Activated CD8-positive, alpha-beta memory T cell treated with anti-CD3 and anti-CD28 coated beads, Interleukin-2, amount 10 ng/mL, durations not matched to agents 7 days and 5 days (primary cell): ENCODE measurements around the gene STK17A. TPM values are rescaled to one million over a fixed set of nuclear protein-coding genes. Genes with fewer than 3 reads are reported as not detected.

Source experiments
- ATAC-seq: fragments of 150-1000 bp; cut with Tn5 transposase; one replicate; pipeline ENCODE4 v1.10.0; 2021; ENCODE audit warnings: moderate library complexity
- CTCF ChIA-PET: fragments of 350-600 bp; sonication (Branson Sonifier 250); formaldehyde crosslinking; loops from one replicate; lab custom pipeline; 2021; ENCODE audit warnings: antibody characterized with exemption; lab: Charles Lee
- DNase-seq: peaks from one replicate; pipeline ENCODE4 v3.0.0-alpha.2; 2020
- H3K27ac Mint-ChIP-seq: one replicate; pipeline ENCODE4 v1.8.0; 2021; ENCODE audit warnings: mild to moderate bottlenecking, mixed read lengths
- H3K27me3 Mint-ChIP-seq: one replicate; pipeline ENCODE4 v1.8.0; 2021; ENCODE audit warnings: mixed read lengths
- H3K36me3 Mint-ChIP-seq: one replicate; pipeline ENCODE4 v1.8.0; 2021; ENCODE audit warnings: mild to moderate bottlenecking, mixed read lengths
- H3K4me1 Mint-ChIP-seq: one replicate; pipeline ENCODE4 v1.8.0; 2021; ENCODE audit warnings: mixed read lengths
- H3K4me3 Mint-ChIP-seq: one replicate; pipeline ENCODE4 v1.8.0; 2021; ENCODE audit warnings: mild to moderate bottlenecking, moderate library complexity, mixed read lengths
- H3K9me3 Mint-ChIP-seq: one replicate; pipeline ENCODE4 v1.8.0; 2022; ENCODE audit warnings: low read depth, mixed read lengths
- total RNA-seq, 2 experiments: library from RNA; stranded (reverse); gene quantifications; one replicate each; pipeline ENCODE4 v1.2.3, GENCODE V29; 2021

Gene STK17A
- 10 to 100 TPM; 84.9 to 86.1 TPM for total RNA-seq

DNA sequence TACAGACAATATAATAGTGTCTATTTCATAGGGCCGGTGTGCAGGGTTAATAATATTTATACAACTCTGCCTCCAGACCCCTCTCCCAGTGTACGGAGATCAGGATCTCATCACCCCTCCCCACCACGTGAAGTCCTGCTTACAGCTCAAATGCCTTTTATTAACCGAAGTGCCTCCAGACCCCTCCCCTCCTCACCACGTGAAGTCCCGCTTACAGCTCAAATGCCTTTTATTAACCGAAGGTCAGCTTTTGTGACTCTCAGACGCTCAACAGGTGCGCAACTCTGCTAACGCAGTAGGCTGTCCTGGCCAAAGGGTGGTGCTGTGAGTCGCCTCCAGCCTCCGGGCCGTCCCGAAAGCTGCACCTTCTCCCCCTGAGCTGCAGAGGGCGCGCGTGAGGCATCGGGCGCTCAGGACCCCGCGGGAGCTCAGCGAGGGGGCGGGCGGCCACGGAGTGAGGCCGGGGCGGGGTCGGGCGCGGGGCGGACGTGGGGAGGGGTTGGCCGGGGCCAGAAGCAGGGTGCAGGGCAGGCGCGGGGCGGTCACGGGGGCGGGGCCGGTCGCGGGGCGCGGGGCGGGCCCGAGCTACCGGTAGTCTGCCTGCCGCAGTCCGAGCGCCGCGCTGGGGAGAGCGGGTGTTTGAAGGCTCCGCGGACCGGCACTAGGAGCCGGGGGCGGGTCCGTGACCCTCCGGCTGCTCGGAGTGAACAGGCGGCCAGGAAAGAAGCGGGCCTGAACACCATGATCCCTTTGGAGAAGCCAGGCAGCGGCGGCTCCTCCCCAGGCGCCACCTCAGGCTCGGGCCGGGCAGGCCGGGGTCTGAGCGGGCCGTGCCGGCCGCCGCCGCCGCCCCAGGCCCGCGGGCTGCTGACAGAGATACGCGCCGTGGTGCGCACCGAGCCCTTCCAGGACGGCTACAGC lies at the start of gene STK17A:
STK17A (plus strand) TSS at position 606 of the 921 bp plus-strand sequence; CDS start at position 742, 136 bp downstream.
- Mint-ChIP-seq H3K4me3 (peak within 1 kb of the TSS; percentile 98), H3K36me3 (peaks cover 34% of the 10 kb centered on the region), H3K27me3 (peaks cover 18% of the 10 kb centered on the region), H3K4me1 (peaks cover 23% of the 10 kb centered on the region), H3K9me3 (no peaks in the 10 kb centered on the region), H3K27ac (peak within 1 kb of the TSS; percentile 97)
- peak; percentile 95 for DNase-seq
- peak; percentile 82 for ATAC-seq
- CTCF ChIA-PET = interaction anchor here (0.6 to 8.9 kb wide), 82 partner anchors 8 to 654 kb away, joined by 3 to 332 read pairs (median 6); partner anchors contain the start of gene COA1

DNA sequence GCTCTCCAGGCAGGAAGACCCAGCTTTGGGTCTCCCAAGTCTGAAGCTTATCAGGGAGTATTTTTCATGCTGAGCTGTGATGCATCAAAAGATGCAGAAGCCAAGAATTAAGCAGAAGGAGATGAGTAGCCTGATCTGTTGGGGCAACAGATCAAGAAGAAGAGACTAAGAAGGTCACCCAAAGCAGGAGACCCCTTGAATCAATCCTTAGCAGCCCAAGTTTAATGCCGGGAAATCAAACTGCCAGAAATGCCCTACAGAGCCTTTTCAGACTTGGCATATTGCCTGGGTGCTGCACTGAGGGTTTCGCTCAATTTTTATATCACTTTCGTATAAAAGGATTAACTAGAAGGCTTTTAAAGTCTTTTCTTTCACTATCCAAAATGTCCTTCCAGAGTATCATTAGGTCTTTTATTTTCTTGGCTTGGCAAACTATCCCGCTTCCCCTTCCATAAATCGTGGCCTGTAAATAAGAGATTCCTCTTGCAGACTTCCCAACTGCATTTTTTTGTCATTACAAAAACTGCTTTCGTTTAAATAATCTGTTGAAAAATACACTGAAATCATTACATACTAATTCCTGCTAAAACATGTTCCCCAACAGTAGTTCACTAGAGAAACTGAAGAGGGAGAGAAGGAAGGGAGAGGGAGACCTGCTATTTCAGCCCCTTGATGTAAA lies 49.0 kb upstream of the STK17A start:
- ATAC-seq (no peak), DNase-seq (no peak)
- CTCF ChIA-PET = no interaction called here
- H3K27me3 Mint-ChIP-seq = peaks cover 15% of the 10 kb centered on the region
- H3K4me1 Mint-ChIP-seq = no peaks in the 10 kb centered on the region
- H3K4me3 Mint-ChIP-seq = no peak overlapping the region
- H3K27ac Mint-ChIP-seq = no peak overlapping the region
- no peaks in the 10 kb centered on the region for H3K36me3 Mint-ChIP-seq
- H3K9me3 Mint-ChIP-seq = no peaks in the 10 kb centered on the region

GRCh38 chr7:43535031-43535451 lies 47.9 kb upstream of the STK17A start:
- ATAC-seq = no peak
- DNase-seq = no peak
- H3K27ac Mint-ChIP-seq = no peak overlapping the region
- no peaks in the 10 kb centered on the region for H3K36me3 Mint-ChIP-seq
- H3K4me3 Mint-ChIP-seq = no peak overlapping the region
- peaks cover 9% of the 10 kb centered on the region for H3K27me3 Mint-ChIP-seq
- no peaks in the 10 kb centered on the region for H3K9me3 Mint-ChIP-seq
- CTCF ChIA-PET = no interaction called here
- H3K4me1 Mint-ChIP-seq = no peaks in the 10 kb centered on the region

DNA sequence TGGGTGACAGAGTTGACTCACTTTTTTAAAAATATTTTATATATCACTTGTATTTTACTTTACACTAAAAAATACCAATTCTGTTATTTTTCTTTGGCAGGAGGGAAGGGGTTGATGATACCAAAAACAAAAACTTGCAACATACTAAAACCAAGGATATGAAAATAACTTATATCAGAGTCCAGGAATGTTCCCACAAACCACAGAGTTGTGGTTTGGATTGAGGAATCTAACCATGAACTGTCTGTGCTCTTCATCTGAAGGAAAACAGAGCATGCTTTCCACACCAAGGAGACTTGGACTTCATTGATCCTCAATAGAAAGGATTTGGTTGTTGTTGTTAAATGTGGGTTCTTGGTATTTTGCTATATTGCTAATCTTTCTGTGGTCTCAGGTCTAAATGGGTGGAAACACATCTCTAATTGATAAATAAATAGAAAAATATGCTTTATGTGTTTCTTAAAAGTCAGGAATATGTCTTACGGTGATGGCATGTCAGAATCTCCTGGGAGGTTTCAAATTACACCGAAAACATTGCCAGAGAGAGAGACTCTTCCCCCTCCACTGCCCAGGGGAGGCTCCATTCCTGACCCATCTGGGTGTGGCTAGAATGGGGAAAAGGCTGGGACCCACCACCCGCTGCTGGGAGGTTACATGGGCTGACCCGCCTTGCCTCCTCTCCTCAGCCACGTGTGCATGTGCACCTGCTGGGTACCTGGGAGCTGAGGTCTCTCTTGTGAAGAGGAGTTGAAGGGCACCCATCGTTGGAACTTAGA lies 46.9 kb upstream of the STK17A start:
- Mint-ChIP-seq H3K4me3 (no peak overlapping the region), H3K27ac (no peak overlapping the region), H3K4me1 (no peaks in the 10 kb centered on the region), H3K9me3 (no peaks in the 10 kb centered on the region), H3K27me3 (peaks cover 14% of the 10 kb centered on the region), H3K36me3 (no peaks in the 10 kb centered on the region)
- ATAC-seq (no peak), DNase-seq (no peak)
- CTCF ChIA-PET = no interaction called here

GRCh38 chr7:43536773-43537172 lies 46.1 kb upstream of the STK17A start:
- no peaks in the 10 kb centered on the region for H3K36me3 Mint-ChIP-seq
- ATAC-seq (no peak), DNase-seq (no peak)
- no peak overlapping the region for H3K27ac Mint-ChIP-seq
- H3K4me1 Mint-ChIP-seq = no peaks in the 10 kb centered on the region
- H3K4me3 Mint-ChIP-seq = no peak overlapping the region
- CTCF ChIA-PET = interaction anchor here (1.2 kb wide), 1 partner anchor 163 kb away, joined by 4 read pairs; no protein-coding TSS in a partner anchor
- peaks cover 16% of the 10 kb centered on the region for H3K27me3 Mint-ChIP-seq
- H3K9me3 Mint-ChIP-seq = no peaks in the 10 kb centered on the region

DNA sequence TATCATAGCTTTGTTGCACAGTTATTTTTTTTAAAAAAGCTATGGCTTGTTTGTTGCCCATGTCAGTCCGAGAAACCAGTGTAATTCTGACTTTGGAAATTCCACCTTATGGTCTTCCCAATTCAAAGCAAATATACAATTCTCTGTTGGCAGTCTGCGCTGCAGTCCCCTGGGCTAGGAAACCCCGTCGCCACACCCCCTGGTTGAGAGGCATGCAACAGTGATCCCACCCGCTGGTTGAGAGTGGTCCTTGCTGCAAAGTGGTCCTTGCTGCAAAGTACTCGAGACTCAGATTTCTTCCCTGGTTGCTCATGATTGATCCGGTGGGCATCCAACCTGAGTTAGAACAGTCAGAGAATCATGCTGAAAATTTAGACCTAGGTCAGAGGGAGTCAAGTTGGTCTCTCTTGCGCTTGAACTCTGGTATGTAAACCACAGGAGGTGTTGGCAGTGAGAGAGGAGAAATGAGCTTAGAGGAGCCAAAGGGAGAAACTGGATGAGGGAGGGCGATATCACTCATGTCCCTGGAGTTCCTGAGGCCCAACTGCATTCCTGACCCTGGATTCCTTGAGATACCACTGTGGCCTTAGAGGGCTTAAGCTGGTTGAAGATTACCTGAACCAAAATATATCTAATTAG lies 45.0 kb upstream of the STK17A start:
- Mint-ChIP-seq H3K36me3 (no peaks in the 10 kb centered on the region), H3K4me1 (no peaks in the 10 kb centered on the region), H3K27ac (no peak overlapping the region), H3K9me3 (no peaks in the 10 kb centered on the region), H3K4me3 (no peak overlapping the region), H3K27me3 (peaks cover 24% of the 10 kb centered on the region)
- DNase-seq = no peak
- CTCF ChIA-PET = interaction anchor here (1.2 kb wide), 1 partner anchor 162 kb away, joined by 4 read pairs; no protein-coding TSS in a partner anchor
- no peak for ATAC-seq

GRCh38 chr7:43538404-43538771 lies 44.5 kb upstream of the STK17A start:
- Mint-ChIP-seq H3K27me3 (peaks cover 28% of the 10 kb centered on the region), H3K9me3 (no peaks in the 10 kb centered on the region), H3K36me3 (no peaks in the 10 kb centered on the region), H3K4me3 (no peak overlapping the region), H3K4me1 (no peaks in the 10 kb centered on the region), H3K27ac (no peak overlapping the region)
- ATAC-seq = no peak
- CTCF ChIA-PET = no interaction called here
- DNase-seq = no peak

DNA sequence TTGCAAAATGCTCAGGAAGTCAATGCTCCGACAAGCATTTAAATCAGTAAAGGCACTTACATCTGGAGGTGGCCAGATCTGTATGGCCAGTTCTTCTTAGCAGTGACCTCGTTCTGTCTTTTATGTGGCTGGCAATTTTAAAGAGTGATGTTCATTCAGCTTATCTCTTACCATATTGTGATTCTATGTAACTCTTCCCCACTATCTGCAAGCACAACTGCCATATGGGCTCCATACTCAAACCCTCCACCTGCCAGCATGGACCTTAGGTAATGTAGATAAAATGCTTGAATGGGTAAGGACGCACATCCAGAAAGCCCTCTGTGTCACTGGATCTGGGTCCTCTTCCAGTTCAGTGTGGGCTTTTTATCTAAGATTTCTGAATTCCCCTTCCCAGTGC lies 42.4 kb upstream of the STK17A start:
- CTCF ChIA-PET = no interaction called here
- ATAC-seq = no peak
- H3K27me3 Mint-ChIP-seq = peaks cover 35% of the 10 kb centered on the region

GRCh38 chr7:43542716-43543115 lies 40.2 kb upstream of the STK17A start:
- no peak overlapping the region for H3K27ac Mint-ChIP-seq
- no peak overlapping the region for H3K4me3 Mint-ChIP-seq
- CTCF ChIA-PET = interaction anchor here (1.0 kb wide), 2 partner anchors 26 to 40 kb away, joined by 3 read pairs; partner anchors contain the start of gene STK17A
- H3K36me3 Mint-ChIP-seq = no peaks in the 10 kb centered on the region
- no peak for ATAC-seq
- H3K4me1 Mint-ChIP-seq = no peaks in the 10 kb centered on the region
- H3K27me3 Mint-ChIP-seq = peaks cover 53% of the 10 kb centered on the region
- H3K9me3 Mint-ChIP-seq = no peaks in the 10 kb centered on the region
- no peak for DNase-seq

More for the DNA sequence above, 42.4 kb upstream of the STK17A start:
- Mint-ChIP-seq H3K36me3 (no peaks in the 10 kb centered on the region), H3K4me3 (no peak overlapping the region), H3K27ac (no peak overlapping the region), H3K4me1 (no peaks in the 10 kb centered on the region), H3K9me3 (no peaks in the 10 kb centered on the region)
- DNase-seq = no peak

- H3K27me3 Mint-ChIP-seq = peaks cover 57% of the 10 kb centered on the region
Measured at GRCh38 chr7:43546231-43546630, 36.7 kb upstream of the STK17A start.

DNA sequence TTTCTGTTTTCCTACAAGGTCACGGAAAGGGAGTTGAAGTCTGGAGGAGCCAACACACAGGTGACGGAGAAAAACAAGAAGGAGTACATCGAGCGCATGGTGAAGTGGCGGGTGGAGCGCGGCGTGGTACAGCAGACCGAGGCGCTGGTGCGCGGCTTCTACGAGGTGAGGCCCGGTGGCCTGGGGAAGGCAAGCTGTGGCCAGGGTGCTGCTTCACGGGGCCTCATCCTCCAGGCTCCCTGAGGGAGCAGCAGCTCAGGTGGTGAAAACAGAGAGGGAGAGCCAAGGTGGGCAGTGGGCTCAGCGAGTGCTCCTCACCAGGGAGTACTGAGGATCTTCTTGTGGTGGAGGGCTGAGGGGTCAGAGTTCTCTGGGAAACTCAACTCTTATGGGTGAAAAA lies 32.5 kb upstream of the STK17A start:
- peaks cover 44% of the 10 kb centered on the region for H3K27me3 Mint-ChIP-seq
- DNase-seq = no peak
- peaks cover 15% of the 10 kb centered on the region for H3K4me1 Mint-ChIP-seq
- no peaks in the 10 kb centered on the region for H3K36me3 Mint-ChIP-seq
- no peak for ATAC-seq
- CTCF ChIA-PET = no interaction called here
- H3K9me3 Mint-ChIP-seq = no peaks in the 10 kb centered on the region
- H3K27ac Mint-ChIP-seq = no peak overlapping the region
- no peak overlapping the region for H3K4me3 Mint-ChIP-seq

More at GRCh38 chr7:43546231-43546630, 36.7 kb upstream of the STK17A start:
- no peak for ATAC-seq
- H3K9me3 Mint-ChIP-seq = no peaks in the 10 kb centered on the region
- H3K4me3 Mint-ChIP-seq = no peak overlapping the region
- no peaks in the 10 kb centered on the region for H3K36me3 Mint-ChIP-seq
- CTCF ChIA-PET = no interaction called here
- H3K27ac Mint-ChIP-seq = no peak overlapping the region
- no peaks in the 10 kb centered on the region for H3K4me1 Mint-ChIP-seq
- DNase-seq = no peak

DNA sequence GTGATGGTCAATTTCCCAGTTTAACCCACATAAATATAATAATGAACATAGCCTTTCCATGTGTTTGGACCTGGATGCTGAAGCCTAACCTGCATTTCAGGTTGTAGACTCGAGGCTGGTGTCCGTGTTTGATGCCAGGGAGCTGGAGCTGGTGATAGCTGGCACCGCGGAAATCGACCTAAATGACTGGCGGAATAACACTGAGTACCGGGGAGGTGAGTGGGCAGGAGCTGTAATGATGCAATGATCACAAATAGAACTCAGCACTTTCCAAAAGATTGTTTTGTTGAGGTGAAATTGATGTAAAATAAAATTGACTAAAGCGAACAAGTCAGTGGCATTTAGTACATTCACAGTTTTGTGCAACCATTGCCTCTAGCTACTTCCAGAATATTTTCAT lies 30.8 kb upstream of the STK17A start:
- ATAC-seq (no peak), DNase-seq (no peak)
- H3K27ac Mint-ChIP-seq = no peak overlapping the region
- peaks cover 15% of the 10 kb centered on the region for H3K4me1 Mint-ChIP-seq
- peaks cover 37% of the 10 kb centered on the region for H3K27me3 Mint-ChIP-seq
- CTCF ChIA-PET = no interaction called here
- H3K36me3 Mint-ChIP-seq = no peaks in the 10 kb centered on the region
- H3K4me3 Mint-ChIP-seq = no peak overlapping the region
- no peaks in the 10 kb centered on the region for H3K9me3 Mint-ChIP-seq
